Posterior vena cava (tissue), 2 donors: ENCODE measurements around the gene PPARG. TPM values are rescaled to one million over a fixed set of nuclear protein-coding genes. Genes with fewer than 3 reads are reported as not detected.

Experiments used
- total RNA-seq, 2 donors: library from RNA; stranded (reverse); fragmentation: NEBNext Ultra II Directional; extraction: Animal tissue kit (Norgen Biotek cat#: 25700); gene quantifications; one replicate each; pipeline ENCODE4 v1.2.1, GENCODE V29; 2021
- donor health status: DM: yes; HTN: yes; CAD: no.
- donor health status: DM: yes; HTN: yes; CAD: no.

The PPARG gene
- total RNA-seq, 2 donors from 2014 or later: 11.2 to 15.4 TPM

Other genes starting within 250 kb of the PPARG start
- gene TIMP4, start 130.2 kb upstream of the PPARG start, total RNA-seq: 10 to 100 TPM; 17.0 to 19.2 TPM
- 10 to 100 TPM; 13.8 TPM for gene TSEN2, start 195.4 kb downstream of the PPARG start, total RNA-seq